GM19463 (cell line): ENCODE data around the gene LLGL1.

Experiments used
- ATAC-seq: cut with Tn5 transposase; IDR thresholded peaks from one replicate; pipeline ENCODE4 v1.9.1; 2021; ENCODE audit warnings: mild to moderate bottlenecking, moderate library complexity; ENCODE audit not compliant: unreplicated experiment

LLGL1 gene

DNA sequence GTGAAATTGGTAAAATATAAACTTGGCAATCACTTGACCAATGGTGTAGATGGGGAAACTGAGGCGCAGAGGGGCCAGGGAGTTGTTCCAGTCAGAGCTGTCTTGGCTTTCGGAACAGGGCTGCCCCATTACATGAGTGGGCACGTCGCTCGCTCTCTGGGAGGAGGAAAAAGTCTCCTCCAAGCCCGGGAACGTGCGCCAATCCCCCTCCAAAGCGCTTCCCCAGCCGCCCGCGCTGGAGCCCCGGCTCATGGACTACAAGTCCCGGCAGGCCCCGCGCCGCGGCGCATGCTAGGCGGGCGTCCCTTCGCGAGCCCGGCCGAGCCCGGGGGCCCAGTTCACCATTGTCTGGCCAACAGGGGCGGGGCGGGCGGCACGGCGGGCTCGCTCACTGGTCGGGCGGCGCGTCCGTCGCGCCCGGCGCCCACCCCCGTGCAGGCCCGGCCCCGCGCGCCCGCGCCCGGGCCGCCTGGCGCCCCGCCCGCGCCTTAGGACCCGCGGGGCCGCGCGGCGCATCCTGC is at the start of gene LLGL1:
LLGL1 (plus strand) TSS at position 515 of the 521 bp plus-strand sequence. CDS start 48 bp downstream, outside the sequence.
- peak; percentile 98 for ATAC-seq

DNA sequence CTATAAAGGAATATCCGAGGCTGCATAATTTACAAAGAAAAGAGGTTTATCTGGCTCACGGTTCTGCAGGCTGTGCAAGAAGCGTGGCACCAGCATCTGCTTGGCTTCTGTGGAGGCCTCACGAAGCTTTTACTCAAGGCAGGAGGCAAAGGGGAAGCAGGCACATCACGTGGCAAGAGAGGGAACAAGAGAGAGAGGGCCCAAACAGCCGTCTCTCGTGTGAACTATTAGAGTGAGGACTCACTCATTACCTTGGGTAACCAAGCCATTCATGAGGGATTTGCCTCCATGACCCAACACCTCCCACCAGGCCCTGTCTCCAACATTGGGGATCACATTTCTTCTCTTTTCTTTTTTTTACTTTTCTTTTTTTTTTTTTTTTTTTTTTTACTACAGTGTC is 49.3 kb upstream of the LLGL1 start:
- ATAC-seq: no peak

DNA sequence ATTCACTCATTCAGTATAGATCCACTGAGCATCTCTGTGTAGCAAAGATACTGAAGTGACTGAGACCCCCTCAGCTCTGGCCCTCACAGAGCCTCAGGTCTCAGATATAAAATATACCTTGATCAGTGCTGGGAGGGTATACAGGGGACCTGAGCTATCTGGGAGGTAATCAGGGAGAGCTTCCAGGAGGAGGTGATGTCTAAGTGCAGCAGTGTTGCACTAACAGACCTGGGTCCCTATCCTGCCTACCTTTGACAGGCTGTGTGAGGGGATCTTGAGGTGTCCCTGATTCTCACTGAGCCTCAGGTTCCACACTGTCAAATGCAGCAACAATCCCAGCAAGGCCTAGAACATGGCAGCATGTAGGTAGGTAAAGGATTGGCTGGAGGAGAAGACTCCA is 48.3 kb upstream of the LLGL1 start:
- no peak for ATAC-seq

DNA sequence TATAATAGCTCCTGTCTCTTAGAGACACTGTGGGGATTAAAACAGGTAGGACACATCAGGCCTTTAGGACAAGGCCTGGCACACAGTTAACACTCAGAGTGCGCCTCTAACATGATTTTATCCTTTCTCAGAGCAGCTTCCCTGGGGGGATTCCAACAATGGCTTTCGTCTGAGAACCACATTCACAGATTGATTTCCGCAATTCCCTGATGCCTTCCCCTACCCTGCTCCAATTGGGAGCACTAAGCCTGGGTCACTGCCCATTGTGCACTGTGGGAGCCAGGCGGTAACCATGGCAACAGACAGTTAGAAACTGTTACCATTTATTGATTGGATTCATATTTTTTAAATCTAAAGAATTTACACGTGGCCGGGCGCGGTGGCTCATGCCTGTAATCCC is 47.7 kb upstream of the LLGL1 start:
- ATAC-seq: no peak

DNA sequence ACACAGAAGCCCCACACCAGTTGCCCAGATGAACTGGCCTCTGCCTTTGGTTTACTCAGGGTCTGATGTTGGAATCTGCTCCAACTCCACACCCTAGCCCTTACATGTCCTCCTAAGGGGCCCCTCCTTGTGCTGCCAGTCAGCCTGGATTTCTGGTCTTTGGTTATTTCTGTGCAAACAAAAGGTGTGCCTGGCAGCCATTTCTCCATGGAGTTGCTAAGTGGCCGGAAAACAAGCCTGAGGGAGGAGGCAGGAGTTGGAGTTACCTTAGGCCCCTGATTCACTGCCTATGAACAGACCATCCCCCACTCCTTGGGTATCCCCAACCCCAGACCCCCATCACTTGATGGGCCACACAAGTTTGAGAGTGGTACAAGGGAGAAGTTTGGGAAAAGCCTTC is 46.2 kb upstream of the LLGL1 start:
- no peak for ATAC-seq

DNA sequence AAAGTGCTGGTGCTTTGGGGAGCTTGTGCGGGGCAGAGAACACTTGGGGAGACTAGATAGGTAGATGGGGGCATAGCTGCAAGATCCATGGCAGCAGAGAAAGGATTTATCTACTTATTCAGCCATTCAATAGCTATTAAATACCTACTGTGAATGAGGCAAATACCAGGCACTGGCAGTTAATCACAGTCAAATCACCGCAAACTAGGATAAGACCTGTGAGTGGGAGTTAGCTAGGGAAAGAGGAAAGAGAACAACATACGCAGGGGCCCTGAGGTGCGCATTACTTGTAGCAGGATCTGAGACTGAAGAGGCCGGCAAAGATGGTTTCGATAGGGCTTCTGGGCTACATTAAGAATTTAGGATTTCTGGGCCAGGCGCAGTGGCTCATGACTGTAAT is 45.6 kb upstream of the LLGL1 start:
- no peak for ATAC-seq

DNA sequence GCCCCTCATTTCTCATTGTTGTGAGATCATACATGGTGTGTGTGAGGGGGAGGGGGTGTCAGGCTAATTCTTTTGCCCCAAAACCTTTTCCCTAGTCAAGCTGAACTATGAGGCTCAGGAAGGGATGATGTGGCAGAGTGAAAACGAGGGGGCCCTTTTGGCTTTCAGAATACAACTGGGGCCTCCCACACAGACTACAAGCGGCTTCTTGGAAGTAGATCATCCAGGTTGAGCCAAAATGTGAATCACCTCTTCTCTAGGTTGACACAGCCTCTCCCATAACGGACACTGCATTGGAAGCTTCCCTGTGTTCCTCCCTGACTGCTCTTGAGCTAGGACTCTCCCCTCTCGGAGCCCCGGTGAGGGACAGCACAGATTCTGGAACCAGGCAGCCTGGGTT is 44.1 kb upstream of the LLGL1 start:
- ATAC-seq: no peak

DNA sequence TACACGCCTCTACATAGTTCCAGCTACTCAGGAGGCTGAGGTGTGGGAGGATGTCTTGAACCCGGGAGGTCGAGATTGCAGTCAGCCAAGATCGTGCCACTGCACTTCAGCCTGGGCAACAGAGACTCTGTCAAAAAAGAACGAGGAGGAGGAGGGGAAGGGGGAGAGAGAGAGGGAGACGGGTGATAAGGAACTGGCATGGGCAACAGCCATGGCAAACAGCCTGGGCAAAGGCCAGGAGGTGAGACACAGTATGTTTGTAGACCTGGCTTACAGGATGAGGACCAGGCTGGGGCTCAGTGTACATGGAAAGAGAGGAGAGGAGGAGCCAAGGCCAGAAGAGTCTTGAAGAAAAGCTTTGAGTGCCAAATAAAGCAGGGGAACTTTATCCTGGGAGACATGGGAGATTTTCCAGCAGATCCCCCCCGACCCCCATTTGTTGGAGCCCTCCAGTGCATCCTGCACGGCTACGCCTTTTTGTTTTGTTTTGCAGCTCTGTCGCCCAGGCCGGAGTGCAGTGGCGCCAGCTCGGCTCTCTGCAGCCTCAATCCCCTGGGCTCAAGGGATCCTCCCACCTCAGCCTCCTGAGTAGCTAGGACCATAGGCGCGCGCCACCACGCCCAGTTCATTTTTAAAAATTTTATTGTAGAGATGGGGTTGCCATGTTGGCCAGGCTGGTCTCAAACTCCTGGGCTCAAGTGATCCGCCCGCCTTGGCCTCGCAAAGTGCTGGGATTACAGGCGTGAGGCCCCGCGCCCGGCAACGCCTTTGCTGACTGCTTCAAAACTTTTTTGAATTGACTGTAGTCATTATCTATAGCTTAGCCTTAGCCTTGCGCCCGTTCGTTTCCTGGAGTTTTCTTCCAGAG is 43.1 kb upstream of the LLGL1 start:
- no peak for ATAC-seq

DNA sequence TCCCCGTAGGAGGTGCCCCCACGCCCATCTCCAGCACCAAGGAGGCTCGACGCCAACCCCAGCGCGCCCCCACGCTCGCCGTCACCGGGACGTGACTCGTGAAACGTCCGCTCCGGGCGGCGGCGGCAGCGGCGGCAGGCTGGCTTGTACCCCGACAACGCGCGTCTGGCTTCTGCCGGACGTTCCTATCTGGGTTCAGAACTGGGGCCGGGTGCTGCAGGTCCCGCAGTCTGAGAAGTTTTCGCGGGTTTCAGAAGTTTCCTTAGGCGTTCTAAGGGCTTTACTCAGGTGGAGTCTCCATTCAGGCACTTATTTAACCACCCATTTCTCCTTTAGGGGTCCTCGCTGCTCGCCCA is 42.5 kb upstream of the LLGL1 start:
- ATAC-seq: peak; percentile 32

DNA sequence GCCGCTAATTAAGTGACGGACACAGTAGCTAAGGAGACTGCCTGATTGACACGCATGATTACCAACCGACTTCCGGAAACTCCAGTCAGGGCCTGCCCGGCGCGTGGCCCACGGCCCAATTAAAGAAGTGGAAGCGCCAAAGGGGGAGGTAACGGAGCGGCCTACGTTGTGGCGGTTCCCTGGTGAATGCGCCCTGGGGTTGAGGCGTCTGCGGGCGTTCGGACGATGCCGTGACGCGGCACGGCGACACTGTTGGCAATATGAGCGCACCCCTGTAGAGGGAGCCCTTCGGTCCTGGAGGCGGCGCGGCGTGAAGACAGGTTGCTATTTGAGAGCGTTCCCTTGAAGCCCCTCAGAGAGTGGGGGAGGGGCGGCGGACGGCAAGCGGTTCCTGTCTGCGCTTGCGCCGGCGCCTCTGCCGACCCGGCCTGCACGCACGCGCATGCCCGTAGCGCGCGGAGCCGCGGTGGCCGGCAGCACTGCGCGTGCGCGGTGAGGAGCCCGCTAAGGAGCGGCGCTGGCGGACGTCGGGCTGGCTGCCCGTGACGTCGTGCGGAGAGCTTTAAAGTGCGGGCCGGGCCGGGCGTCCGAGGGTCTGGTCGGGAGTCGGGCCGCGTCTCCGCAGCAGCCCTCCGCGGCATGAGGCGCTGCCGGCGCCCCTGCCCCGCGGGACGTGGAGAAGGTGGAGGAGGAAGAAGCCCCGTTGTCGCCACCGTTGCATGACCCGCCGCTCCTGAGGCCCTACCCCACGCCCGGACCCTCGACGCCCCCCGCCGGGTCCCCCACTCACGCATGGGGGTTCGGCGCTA is 41.9 kb upstream of the LLGL1 start, which contains the start of gene ALKBH5:
ALKBH5 (plus strand) TSS at position 495 of the 809 bp plus-strand sequence. CDS start 416 bp downstream, outside the sequence.
- peak; percentile 65 for ATAC-seq

DNA sequence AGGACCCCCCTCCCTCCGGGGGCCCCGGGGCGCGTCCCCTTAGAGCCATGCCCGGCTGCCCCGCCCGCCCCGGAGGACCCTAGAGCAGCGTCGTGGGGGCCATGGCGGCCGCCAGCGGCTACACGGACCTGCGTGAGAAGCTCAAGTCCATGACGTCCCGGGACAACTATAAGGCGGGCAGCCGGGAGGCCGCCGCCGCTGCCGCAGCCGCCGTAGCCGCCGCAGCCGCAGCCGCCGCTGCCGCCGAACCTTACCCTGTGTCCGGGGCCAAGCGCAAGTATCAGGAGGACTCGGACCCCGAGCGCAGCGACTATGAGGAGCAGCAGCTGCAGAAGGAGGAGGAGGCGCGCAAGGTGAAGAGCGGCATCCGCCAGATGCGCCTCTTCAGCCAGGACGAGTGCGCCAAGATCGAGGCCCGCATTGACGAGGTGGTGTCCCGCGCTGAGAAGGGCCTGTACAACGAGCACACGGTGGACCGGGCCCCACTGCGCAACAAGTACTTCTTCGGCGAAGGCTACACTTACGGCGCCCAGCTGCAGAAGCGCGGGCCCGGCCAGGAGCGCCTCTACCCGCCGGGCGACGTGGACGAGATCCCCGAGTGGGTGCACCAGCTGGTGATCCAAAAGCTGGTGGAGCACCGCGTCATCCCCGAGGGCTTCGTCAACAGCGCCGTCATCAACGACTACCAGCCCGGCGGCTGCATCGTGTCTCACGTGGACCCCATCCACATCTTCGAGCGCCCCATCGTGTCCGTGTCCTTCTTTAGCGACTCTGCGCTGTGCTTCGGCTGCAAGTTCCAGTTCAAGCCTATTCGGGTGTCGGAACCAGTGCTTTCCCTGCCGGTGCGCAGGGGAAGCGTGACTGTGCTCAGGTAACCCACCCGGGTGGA is 41.0 kb upstream of the LLGL1 start:
- ATAC-seq: no peak

DNA sequence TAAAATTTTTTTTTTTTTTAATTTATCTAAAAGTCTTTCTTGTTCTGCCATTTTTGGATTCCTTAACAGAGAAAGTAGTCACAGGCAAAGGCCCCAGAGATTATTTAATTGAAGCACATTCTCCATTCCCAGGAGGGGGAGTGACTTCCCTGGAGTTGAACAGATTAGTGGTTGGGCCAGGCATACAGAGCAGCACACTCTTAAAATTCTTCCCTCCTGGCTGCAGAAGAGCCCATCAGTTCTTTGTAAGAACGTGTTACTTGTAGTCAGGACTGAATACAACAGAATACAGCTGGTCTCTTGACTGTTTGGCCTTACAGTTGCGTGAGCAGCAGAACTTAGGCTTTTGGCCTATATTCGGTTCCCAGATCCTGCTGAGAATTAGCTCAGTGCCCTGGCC is 40.0 kb upstream of the LLGL1 start:
- ATAC-seq: no peak

DNA sequence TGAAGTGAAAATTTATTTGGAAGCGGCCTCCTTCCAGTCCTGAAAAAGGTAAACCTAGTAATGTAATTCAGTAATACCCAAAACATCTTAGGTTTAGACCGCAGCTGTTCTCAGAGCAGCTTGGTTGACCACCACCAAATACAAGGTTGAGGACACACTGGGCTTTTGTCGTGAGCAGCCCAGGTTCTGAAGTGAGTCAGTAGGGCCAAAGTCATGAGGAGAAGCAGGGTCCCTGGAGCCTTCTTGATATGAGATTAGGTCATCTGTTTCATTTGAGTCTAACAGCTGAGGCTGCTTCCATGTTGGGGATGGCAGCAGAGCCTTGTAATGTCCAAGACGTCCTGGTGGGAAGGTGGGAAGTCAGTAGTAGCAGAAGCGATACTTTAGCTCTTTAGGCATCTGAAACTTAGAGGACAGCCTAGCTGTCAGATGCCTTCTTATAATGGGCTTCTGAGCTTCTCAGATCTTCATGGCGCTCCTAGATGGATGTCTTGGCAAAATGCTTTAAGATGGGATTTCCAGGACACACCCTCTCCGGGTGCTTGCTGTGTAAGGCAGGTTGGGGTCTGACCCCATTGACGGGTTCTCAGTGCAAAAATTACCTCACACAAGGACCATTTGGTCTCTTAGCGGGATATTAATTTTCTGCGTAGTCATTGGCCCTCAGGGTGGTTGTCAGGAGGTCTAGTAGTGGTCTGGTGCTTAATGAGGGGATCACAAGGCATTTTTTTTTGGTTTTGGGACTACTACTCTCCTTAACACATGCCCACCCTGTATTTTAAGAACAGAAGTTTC is 39.4 kb upstream of the LLGL1 start:
- no peak for ATAC-seq

DNA sequence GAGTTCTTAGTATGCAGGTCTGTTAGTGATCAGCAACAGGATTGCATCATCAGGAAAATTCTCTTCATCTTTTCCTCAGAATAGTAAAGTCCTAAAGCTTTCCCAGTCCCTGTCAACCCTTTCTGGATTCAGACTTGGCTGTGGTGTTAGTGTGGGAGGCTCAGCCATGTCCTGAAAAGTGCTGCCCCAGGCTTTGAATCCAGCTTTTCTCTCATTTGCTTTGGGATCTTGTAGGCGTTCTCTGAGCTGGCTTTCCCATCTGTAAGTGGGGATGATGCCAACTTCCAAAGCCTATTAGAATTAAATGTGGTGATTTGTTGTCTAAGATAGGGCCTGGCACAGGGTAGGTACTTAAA is 38.8 kb upstream of the LLGL1 start:
- no peak for ATAC-seq

DNA sequence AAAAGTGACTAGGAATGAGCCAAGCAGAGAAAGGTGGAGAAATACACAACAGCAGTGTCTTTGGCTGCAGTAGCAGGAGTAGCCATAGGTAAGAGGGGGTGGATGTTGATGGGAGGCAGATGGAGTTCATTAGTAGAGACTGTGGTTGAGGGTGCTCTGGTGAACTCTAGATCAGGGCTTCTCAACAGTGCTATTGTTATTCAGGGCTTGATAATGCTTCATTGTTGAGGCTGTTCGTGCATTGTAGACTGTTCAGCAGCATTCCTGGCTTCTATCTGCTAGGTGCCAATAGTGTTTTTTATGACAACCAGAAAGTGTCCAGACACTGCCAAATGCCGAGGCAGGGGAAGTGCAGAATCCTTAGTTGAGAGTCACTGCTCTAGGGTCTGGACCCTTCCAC is 38.2 kb upstream of the LLGL1 start:
- ATAC-seq: no peak

DNA sequence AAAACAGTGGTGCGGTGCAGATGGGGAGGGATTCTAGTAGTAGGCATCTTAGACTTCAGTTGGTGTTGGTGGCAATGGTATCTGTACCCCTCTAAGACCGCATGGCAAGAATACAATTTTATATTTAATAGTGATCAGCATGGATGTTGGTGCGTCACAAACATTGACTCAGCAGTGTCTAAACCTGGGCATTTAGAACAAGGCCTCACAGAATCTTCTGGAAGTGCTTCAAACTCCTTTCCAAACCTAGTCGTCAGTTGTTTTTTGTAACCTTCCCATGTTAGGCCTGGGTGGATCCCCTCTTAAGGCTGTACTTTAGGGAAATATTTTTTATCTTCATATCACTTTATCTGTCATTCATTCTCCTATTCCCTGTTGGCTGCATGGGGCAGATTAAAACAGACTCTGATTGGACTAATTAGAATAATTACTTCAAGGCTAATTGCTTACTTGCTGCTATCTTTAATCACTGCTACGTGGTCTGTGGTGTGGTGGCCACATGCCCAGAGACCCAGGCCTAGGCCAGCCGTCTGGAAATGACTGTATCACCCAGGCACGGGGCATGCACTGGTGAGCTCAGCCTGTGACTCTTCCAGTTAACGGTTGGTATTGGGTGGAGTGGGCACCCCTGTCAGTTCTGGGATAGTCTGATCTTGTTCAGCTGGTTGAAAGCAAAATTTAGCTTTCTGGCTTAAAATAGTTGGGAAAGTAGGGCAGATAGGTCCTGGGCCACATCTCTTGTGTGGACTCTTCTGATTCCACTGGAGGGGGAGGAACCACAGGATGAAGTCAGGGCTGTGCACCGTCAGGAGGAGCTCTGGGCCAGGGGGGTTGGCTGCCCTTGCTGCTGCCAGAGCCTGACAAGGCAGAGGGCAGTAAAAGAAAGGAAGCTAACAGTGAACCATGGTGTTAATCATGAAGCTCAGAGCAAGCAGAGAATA is 37.3 kb upstream of the LLGL1 start:
- no peak for ATAC-seq

DNA sequence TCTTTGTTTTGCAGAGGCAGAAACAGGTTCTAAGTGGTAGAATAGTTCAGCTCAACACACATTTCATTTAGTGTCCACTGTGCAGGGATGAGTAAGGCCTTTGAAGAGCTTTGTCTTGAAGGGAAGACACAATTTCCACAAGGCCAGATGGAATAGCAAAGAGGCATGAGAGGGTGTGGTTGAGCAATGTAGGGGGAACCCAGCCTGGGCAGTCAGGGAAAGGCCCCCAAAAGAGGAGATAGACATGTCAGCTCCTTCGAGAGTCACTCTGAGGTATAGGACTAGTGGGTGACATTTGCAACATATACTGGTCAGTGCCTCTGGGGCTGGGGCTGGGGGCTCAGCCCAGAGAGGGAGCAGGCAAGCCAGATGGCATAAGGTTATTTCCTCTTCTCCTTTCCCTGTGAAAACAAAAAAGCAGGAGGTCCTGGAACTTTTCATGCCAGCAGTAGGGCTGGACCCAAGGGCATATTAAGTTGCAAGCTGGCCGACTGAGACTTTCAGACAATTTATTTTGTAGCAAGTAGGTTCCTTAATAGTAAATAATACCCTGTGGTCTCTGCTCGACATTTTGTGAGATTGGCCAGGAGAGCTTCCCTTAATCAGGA is 34.7 kb upstream of the LLGL1 start:
- ATAC-seq: no peak

DNA sequence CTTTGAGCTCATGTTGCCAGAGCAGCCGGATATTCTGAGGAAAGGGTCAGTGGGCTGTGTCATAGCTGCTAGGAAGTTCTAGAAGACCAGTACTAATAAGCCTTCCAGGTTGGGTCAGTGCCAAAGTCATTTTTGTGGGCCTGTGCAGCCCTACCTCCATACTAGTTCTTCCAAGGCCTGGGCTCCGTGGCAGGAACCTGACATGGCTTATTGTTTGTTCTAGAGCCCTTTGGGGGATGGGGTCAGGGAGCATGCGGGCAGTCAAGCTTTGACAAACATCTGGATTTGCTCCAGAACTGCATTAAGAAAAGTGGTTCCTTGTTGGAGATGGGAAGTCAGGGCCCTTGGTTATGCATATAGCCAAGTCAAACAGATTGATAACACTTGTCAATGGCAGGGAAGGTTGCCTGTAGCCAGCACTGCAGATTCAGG is 34.2 kb upstream of the LLGL1 start:
- no peak for ATAC-seq

DNA sequence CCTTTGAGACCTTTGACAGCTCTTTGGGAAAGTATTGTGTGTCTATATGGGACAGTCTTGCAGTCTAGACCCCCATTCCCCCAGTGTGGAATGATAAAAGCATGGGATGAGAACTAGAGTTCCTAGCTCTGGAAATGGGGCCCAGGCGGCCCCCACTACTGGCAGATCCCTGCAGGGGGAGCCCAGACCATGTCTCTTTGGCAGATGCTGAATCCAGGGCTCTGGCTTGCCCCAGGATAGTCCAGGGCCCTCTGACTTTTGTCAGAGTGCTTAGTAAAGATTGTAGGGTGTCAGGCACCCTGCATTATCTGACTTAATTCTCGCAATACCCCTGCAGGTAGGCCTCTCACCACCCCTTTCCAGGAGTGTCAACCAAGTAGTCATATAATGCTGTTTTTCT is 33.5 kb upstream of the LLGL1 start:
- ATAC-seq: no peak
